ENCODE results near the gene GARIN5A.
A peak's percentile ranks its signal among the peaks of the same experiment; 100 is the strongest.
"Not testable (repeated sequence)": the region's sequence is repeated elsewhere in the genome, so short reads cannot be mapped to it uniquely, and the experiment has no call there.

GARIN5A gene

DNA sequence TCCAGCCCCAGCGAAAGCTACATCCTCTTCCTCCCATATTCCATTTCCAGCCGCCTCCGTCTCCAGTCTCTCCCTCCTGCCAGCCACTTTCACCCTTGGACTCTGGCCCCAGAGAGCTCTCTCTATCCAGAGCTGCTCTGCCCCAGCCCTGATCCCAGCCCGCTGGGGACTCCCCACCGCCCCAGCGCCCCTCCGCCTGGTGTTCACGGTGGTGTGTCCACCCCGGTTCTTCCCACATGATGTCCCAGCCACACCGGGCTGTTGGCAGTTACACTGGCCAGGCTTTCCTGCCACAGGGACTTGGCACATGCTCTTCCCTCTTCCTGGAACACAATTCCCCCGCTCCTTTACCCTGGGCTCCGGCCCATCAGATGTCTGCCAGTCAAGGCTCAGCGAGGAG is 11.6 kb downstream of the GARIN5A start:
- DNase-seq (ENCODE audit: low read depth in 2 of 2): no peak

DNA sequence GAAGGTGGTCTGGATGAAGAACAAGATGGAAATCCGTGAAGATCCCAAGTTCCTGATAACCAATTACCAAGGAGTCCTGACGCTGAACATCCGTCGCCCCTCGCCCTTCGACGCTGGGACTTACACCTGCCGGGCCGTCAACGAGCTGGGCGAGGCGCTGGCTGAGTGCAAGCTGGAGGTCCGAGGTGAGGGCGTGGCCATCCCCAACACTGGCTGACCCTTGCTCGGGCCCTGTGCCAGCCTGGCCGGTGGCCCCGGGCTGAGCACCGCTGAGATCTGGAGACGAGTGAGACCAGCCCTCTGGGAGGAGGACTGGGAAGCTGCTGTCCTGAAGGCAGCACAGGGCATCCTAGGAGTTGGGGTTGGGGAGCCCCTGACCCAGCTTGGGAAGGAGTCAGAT is 12.3 kb downstream of the GARIN5A start:
- DNase-seq (ENCODE audit: low read depth in 2 of 2): no peak

DNA sequence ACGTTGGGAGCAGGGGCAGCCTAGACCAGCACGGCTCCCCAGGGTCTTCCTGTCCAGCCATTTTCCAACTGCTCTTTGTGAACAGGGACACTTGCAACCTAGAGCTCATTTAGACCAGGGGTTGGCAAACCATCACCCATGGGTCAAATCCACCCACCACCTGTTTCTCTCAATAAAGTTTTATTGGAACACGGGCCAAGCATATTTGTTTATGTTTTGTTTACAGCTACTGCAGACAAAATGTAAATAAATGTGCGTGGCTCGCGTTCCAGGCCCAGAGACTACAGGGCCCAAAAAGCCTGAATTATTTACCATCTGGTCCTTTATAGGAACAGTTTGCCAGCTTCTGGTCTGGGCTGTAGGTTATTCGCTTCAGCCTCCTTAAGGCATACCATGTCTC is 13.7 kb downstream of the GARIN5A start:
- no peak for DNase-seq (ENCODE audit: low read depth in 2 of 2)

DNA sequence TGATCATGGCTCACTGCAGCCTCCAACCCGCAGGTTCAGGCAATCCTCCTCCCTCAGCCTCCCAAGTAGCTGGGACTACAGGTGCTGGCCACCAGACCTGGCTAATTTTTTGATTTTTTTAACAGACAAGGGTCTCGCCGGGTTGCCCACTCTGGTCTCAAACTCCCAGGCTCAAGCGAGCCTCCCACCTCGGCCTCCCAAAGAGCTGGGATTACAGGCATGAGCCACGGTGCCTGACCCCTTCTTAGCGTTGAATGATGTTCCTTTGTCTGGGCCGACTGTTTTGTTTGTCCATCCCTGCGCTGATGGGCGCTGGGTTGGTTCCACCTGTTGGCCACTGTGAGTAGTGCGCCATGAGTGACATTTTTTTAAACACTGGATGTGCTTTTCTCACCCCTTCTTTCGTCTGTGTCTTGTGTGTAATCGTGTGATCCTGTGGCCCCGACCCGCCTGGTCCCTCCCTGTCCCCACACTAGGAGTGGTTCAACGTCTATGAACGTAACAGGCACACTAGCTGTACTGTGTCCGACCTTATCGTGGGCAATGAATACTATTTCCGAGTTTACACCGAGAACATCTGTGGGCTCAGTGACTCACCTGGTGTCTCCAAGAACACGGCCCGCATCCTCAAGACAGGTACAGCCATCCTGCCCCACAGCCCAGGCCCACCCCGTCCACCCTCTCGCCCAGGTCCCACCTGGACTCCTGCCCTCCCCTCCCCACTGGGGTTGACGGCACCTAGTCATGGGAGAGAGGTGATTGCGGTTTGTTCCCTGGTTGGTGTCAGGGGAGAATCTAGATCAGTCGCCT is 15.4 kb downstream of the GARIN5A start:
- peak; percentile 44 to 55 for DNase-seq (ENCODE audit: low read depth in 2 of 2)

DNA sequence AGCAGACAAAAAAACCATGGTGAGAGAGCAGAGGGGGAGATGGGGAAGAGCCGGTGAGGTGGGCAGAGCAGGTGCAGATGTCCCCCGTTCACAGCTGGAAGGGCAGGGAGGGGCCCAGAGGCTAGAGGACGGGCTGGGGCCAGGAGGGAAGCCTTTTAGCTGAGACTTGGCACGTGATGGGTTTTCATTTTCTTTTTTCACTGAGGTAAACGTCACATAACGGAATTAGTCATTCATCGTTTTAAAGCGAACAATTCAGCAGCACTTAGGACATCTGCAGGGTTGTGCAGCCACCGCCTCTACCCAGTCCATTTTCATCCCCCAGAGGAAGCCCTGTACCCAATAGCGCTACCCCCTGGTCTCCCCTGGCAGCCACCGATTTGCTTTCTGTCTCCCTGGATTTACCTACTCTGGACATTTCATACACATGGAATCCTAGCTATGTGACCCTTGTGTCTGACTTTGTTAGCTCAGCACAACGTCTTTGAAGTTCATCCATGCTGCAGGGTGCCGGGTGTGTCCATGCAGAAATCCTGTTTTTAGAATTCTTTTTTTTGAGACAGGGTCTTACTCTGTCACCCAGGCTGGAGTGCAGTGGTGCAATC is 16.4 kb downstream of the GARIN5A start:
- DNase-seq (ENCODE audit: low read depth in 2 of 2): no peak

DNA sequence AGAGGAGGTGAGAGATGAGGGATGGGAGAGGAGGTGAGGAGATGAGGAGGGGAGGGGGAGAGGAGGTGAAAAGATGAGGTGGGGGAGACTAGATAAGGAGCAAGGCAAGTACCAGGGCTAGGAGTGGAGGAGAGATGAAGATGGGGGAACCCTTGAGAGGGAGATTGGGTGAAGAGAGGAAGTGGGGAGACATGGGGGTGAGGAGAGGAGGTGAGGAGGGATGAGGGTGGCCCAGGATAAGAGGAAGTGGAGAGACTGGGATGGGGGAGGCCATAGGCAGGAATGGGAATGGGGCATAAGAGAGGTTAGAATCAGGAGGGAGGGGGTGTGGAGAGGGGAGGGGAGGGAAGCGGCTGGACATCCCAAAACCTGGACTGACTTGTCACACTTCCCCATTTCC is 17.0 kb downstream of the GARIN5A start:
- no peak for DNase-seq (ENCODE audit: low read depth in 2 of 2)

DNA sequence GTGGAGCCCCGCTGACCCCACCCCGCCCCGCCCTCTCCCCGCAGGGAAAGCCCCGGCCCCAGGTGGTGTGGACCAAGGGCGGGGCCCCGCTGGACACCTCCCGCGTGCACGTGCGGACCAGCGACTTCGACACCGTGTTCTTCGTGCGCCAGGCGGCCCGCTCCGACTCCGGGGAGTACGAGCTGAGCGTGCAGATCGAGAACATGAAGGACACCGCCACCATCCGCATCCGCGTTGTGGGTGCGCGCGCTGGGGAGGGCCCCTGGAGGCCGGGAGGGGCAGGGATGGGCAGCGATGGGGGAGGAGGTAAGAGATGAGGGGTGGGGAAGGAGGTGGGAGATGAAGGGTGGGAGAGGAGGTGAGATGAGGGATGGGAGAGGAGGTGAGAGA is 17.6 kb downstream of the GARIN5A start:
- DNase-seq (ENCODE audit: low read depth in 2 of 2): no peak

DNA sequence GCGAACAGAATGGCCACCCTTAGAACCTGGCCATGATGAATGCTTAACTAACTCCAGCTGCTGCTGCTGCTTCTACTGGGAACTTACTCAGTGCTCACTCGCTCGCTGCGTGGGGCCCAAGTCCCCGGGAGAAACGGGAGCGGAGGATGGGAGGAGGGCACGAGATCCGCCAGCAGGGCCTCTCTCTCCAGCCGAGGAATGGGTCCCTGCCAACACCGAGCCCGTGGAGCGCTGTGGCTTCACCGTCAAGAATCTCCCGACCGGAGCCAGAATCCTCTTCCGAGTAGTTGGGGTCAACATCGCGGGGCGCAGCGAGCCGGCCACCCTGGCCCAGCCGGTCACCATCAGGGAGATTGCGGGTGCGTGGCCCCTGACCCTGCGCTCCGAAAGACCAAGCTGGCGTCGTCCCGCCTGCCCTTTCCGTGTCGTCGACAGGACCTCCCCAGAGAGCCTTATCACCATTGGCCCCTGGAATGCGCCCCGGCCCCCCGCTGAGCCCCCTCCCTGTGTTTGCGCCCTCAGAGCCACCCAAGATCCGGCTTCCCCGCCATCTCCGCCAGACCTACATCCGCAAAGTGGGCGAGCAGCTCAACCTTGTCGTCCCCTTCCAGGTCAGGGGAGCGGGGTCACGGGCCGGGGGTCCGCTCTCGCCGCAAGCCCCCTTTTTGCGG is 18.1 kb downstream of the GARIN5A start:
- DNase-seq (ENCODE audit: low read depth in 2 of 2): no peak

DNA sequence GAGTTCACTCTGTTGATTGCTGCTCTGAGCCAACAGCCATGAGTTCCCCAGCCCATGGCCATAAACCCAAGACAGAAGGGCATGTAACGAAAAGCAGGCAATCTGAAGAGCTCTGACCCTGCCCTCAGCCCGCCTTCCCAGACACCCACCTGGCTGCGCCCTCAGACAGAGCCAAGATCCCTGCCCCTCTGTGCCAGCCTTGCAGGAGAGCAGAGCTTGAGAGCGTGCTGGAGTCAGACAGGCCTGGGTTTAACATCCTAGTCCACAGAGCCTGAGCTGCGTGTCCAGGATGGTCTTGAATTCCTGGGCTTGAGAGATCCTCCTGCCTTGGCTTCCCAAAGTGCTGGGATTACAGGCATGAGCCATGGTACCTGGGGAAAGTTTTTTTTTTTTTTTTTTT is 19.3 kb downstream of the GARIN5A start:
- DNase-seq (ENCODE audit: low read depth in 2 of 2): no peak

DNA sequence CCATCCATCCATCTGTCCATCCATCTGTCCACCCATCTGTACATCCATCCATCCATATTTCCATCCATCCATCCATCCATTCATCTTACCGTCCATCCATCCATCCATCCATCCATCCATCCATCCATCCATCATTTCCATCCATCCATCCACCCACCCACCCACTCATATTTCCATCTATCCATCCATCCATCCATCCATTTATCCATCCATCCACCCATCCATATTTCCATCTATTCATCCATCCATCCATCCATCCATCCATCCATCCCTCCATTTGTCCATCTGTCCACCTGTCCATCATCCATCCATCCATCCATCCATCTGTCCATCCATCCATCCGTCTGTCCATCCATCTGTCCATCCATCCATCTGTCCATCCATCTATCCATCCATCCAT is 20.7 kb downstream of the GARIN5A start:
- DNase-seq (ENCODE audit: low read depth in 2 of 2): no peak

DNA sequence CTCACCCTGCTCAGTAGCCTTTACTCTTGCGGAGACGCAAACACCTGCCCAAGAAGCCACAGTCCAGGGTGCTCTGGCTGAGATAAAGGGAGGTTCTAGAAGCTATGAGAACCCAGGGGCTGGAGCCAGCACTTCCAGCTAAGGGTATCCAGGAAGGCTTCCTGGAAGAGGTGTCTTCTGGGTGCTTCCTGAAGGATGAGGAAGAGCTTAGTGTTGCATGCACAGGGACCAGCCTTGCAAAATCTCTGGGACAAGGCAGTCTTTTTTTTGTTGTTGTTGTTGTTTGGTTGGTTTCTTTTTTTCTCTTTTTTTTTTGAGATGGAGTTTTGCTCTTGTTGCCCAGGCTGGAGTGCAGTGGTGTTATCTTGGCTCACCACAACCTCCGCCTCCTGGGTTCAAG is 23.4 kb downstream of the GARIN5A start:
- no peak for DNase-seq (ENCODE audit: low read depth in 2 of 2)

DNA sequence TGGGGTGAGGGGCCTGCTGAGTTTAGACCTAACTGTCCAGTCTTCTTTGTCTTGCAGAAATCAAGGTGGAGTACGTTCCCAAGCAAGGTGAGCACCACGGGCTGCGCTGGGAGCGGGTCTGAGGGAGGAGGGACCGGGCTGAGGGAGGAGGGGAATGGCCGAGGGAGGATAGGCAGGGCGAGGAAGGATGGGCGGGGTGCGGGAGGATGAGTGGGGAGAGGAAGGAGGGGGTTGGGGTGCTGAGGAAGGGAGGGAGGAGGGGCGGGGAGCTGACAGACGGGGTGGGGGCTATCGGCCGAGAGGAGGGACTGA is 25.5 kb downstream of the GARIN5A start:
- no peak for DNase-seq (ENCODE audit: low read depth in 2 of 2)

DNA sequence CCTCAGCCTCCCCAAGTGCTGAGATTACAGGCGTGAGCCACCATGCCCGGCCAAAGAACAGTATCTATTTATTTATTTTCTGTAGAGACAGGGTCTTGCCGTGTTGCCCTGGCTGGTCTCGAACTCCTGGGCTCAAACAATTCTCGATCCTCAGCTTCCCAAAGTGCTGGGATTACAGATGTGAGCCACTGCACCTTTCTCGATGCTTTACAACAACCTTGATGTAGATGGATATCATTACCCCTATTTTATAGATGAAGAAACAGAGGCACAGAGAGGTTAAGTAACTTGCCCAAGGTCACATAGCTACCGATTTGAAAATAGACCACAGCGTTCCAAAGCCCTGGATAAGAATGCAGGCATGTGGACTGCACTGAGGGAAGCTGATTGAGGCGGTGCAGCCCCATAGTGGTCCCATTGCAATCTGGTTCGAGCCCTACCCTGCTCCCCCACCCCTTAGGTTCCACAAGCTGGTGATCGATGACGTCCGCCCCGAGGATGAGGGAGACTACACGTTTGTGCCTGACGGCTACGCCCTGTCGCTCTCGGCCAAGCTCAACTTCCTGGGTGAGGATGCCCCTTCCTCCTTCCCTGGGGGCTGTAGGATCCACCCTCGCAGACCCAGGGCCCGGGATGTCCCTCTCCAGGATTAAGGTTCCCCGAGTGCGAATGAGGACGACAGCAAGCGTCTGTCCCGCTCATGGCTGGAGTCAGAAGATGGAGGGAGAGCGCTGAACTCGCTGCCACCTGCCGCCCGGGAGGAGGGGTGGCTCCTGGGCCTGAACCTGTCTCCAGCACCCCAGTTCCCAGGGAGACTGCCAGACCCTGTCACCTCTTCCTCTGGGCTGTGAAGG is 26.1 kb downstream of the GARIN5A start:
- DNase-seq (ENCODE audit: low read depth in 2 of 2): no peak

DNA sequence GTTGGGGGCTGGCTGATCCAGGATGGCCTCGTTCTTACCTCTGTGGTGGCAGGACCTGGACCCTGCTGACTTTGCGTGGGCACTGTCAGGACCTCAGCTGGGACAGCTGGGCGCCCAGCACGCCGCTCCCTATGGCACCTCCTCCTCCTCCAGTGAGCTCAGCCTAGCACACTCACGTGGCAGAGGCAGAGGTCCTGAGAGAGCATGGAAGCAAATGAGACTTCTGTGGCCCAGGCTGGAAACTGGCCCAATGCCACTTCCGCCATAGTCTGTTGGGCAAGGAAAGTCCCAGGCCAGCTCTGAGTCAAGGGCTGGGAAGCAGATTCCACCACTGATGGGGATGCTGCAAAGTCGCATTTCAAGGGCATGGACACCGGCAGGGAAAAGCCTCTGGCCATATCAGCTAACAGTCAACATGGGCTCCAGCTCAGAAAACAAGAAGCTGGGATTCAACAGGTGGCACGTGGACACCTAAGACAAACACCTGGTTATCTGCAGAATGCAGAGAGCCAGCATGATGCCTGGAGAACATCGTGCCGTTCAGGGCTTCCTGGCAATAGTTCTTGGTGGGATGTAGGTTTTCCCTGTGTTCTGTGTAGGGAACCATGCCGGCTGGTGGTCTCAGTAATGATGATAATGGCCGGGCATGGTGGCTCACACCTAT is 27.3 kb downstream of the GARIN5A start:
- no peak for DNase-seq (ENCODE audit: low read depth in 2 of 2)

DNA sequence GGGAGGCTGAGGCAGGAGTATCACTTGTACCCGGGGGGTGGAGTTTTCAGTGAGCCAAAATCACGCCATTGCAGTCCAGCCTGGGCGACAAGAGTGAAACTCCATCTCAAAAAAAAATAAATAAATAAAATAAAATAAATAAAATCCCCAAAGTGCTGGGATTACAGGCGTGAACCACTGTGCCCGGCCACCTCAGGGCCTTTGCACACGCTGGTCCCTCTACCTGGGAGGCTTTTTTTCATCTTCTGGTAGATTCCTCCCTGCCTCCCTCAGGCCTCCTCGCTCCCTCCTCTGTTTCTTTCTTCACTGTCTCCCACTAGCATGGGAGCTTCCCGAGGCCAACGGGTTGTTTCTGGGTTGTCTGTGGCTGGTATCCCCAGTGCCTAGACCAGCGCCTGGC is 28.9 kb downstream of the GARIN5A start:
- no peak for DNase-seq (ENCODE audit: low read depth in 2 of 2)

DNA sequence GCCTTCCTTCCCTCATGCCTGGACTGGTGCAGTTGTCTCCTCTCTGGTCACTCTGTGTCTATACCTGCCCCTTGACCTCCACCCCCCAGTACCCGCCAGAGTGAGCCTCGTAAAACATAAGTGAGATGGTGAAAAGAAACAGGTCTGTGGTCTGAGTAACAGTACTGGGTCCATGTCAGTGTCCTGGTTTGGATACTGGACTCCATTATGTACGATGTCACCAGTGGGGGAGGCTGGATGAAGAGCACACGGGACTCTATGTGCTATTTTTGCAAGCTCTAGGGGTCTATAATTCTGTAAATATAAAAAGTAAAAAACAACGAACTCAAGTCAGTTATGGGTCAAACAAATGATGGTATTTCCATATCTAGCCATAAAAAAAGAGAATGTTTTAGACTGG is 29.6 kb downstream of the GARIN5A start:
- no peak for DNase-seq (ENCODE audit: low read depth in 2 of 2)

DNA sequence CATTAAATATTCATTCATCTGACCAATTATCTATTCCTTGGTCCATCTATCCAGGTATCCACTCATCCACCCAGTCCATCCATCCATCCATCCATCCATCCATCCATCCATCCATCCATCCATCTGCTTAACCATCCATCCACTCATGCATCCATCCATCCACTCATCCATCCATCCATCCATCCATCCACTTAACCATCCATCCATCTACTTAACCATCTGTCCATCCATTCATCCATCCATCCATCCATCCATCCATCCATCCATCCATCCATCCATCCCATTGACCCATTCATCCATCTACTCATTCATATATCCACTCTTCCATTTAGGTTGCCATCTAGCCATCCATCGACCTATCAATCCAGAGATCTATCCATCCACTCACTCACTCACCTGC is 32.6 kb downstream of the GARIN5A start:
- DNase-seq (ENCODE audit: low read depth in 2 of 2): no peak

DNA sequence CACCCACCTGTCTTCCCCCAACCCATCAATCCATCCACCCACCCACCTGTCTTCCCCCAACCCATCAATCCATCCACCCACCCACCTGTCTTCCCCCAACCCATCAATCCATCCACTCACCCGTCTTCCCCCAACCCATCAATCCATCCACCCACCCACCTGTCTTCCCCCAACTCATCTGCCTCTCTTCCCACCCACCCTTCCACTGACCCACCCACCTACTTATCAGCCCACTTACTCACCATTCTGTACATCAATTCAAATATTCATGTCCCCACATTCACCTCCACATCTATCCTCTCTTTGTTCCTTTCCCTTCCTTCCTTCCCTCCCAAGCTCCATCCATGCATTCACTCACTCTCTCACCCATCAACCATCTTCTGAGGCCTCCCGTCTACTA is 37.5 kb downstream of the GARIN5A start:
- DNase-seq (ENCODE audit: low read depth in 2 of 2): not testable (repeated sequence)

DNA sequence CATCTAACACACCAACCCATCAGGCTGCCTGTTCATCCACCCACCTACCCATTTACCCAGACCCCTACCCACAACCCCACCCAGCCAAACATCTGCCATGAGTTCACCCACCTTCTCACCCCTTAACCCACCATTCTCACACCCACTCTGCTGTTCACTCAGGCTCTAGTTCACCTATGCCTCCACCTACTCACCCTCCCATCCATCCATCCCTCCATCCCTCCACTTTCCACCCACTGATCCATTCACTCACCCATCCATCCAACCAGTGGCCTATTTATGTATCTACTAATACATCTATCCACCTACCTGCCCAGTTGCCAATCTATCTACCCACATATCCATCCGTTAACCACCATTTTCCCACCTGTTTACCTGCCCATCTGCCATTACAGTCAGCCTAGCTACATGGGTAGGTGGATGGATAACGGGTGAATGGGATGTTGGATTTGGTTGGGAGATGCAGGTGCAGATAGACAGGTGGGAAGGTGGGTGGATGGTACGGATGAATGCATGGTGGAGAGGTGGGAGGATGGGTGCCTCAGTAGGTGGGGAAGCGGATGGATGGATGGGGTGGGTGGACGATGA is 38.7 kb downstream of the GARIN5A start:
- no peak for DNase-seq (ENCODE audit: low read depth in 2 of 2)

DNA sequence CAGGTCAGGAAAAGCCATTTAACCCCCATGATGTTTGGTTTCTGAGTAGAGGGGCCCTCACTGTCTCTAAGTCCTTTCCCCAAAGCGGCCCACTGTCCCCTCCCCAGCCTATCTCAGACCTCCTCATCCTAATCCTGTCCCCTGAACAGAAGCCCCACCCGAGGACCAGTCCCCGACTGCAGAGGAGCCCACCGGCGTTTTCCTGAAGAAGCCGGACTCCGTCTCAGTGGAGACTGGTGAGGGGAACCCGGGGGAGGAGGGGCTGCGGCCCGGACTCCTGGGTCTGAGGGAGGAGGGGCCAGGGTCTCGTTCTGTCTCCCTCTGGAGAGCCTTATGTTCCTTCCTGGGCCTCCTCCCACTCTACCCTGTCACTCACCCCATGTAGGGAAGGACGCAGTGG is 41.0 kb downstream of the GARIN5A start:
- DNase-seq (ENCODE audit: low read depth in 2 of 2): no peak

DNA sequence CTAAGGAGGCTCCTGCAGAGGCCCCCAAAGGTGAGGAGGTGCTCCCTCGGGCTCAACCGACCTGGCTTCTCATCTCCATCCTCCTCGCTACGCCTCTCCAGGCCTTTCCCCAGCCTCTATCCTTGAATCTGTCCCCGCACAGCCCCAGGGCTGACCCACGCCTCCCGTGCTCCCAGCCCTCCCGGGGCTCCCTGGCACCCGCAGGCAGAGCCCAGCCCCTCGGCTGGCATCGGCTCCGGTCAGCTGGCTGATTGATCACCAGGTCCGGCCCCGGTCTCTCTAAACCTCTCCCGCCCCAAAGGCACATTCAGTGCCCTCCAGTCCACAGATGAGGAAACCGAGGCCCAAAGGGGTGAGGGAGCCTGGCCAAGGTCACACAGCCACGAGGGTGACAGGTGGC is 41.4 kb downstream of the GARIN5A start:
- no peak for DNase-seq (ENCODE audit: low read depth in 2 of 2)

DNA sequence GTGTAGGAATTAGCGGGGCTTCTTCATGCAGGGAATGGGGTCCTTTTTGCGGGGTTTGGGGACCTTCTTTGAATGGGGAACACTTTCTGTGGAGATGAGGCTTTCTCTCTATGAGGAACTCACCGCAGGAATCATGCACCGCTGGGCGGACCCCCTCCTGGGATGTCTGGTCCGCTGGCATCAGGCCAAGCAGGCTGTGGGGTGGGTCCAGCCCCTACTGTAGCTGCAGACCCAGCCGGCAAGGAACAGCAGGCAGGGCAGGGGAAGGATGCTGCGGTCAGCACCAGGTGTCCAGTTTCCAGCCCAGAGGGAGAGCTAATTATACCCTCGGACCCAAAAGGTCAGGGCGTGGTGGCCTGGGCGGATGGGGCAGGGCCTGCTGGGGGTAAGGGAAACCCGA is 42.1 kb downstream of the GARIN5A start:
- no peak for DNase-seq (ENCODE audit: low read depth in 2 of 2)

Data from activated CD4-positive, alpha-beta T cell treated with anti-CD3 and anti-CD28 coated beads for 24 hours (primary cell).